NK-92 treated with Interleukin-12 subunit alpha and Interleukin-12 subunit beta, amount 100 ng/mL, for 24 hours (cell line): ENCODE results near the gene PIP5K1B.

Experiments
- DNase-seq: peaks from one replicate; lab custom pipeline; 2025; lab: John Stamatoyannopoulos, UW

Gene PIP5K1B

DNA sequence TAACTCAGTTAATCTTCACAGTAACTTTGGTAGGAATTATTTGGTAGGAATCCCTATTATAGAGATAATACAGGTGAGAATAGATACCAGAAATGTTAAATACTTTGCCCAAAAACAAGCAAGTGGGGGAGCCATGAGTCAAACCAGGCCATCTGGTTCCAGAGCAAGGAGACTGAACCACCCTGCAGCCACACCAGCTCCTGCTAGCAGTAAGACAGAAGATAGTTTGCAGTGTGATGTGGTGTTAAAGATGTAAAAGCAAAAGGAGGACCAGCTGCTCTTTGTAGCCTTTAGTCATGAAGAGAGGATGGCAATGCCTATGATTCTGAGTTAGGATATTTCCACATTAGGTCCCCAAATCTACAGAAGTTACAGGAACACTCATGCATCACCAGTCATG is 207.5 kb downstream of the PIP5K1B start:
- DNase-seq = no peak

DNA sequence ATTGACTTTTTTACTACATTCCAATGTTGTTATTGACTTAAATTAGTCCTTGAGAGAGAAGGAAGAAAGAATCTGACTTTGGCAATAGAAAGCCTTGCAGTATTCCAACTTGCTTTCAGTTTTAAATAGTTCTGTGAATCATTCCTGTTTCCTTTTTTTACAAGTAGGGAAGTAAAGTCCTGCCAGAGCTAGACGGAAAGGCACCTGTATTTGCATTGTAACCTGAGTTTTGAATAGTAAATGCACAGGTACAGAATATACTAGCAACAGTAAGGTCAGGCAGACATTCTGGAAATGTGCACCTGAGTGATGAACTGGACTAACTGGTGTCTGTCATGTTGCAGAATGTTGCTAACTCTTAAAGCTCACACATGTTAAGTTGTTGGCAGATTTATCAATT is 208.0 kb downstream of the PIP5K1B start:
- no peak for DNase-seq

DNA sequence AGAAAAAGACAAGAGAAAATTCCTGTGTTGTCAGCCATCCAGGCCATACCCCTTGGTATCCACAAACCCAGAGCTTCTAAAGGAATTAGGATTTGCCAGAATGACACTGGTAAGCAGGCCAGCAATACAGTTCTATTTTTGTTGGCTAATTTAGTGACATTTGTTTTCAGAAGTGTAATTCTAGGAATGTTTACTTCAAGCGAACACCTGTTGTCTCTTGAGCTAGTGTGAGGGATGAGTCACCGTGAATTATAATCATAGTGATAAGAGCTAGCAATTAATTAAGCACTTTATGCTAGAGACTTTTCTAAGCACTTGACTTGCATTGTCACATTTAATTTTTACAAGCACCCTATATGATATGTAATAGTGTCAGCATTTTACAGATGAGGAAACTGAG is 209.7 kb downstream of the PIP5K1B start:
- no peak for DNase-seq

DNA sequence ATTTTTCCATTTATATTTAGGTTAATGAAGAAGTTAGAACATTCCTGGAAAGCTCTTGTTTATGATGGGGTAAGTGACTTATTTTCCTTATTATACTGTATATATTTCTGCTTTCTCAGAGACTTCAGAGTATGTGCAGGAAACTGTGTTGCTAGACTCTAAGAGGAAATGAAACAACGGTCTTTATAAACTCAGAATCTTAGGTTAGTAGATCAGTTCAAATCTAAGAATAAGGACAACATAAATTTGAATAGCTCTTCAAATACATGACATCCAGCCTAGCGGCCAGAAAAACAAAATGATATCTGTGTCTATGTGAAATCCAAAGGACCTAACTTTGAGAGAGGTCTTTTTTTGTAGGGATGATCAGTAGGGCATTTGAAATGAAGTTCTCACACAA is 214.6 kb downstream of the PIP5K1B start:
- no peak for DNase-seq

DNA sequence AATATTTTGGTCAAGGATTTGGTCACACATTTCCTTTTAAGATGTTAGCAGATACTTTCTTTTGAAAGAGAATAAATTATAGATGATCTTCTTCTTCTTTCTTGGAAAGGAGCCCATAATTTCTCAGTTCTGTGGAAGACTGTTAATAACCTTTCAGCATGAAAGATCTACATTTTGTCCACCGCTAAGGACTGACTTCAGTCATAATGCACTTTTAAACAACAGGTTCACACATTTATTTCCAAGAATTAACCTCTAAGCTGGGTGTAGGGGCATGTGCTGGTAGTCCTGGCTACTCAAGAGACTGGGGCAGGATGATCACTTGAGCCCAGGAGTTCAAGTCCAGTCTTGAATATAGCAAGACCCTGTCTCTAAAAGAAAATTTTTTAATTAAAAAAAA is 215.9 kb downstream of the PIP5K1B start:
- no peak for DNase-seq

DNA sequence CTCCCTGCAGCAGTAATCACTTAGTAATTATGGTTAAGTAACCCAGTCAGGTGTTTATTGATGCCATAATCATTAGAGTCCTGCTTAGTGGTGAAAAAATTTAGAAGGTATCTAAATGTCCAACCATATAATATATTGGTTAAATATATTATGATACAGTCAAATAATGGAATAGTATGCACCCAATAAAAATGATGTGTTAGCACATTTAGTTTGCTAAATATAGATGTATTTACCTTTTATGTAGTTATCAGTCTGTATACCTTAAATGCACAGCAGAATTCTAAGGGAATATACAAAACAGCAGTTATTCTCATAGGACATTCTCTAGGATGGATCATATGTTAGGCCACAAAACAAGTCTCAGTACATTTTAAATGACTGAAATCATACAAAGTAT is 218.4 kb downstream of the PIP5K1B start:
- no peak for DNase-seq

DNA sequence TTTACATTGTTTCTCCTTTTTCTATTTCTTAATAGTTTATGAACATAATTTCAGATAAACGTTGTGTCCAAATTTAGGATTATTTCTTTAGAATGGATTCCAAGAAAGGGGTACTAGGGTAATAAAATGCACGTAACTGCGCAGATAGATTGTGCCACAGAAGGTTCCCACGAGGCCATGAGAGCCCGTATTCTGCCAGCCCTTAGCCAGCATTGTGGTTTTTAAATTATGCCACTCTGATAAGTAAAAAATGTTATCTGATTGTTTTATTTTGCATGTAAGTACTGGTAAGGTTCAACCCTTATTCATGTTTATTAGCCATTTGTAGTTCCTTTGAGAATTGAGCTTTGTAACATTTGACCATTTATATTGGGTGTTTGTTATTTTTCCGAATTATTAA is 220.1 kb downstream of the PIP5K1B start:
- DNase-seq = no peak

DNA sequence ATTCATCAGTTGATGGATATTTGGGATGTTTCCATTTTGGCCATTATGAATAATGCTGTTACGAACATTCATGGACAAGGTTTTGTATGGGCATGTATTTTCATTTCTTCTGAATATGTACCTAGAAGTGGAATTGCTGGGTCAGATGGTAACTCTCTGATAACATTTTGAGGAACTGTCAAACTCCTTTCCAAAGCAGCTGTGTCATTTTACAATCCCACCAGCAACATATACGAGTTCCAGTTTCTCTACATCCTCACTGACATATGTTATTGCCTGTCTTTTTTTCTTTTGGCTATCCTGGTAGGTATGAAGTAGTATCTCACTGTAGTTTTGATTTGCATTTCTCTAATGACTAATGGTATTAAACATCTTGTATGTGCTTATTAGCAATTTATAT is 222.1 kb downstream of the PIP5K1B start:
- DNase-seq = no peak

DNA sequence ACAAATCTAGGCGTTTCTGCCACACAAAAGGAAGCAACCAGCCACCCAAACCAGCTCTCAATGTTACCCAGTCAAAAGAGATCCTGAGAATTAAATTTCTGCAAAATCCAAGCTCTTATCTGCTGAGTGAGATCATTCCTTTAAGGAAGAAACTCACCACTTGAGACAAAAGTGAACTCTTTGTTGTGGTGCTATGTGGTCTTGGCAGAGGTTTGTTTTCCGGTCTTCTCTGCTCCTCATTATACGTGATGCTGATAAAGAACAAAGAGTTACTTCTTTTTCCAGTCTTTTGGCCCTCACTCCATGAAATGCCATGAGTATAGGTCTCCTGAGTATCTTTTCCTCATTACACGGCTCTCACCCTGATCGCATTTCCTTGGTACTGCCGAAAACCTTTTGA is 226.8 kb downstream of the PIP5K1B start:
- no peak for DNase-seq

DNA sequence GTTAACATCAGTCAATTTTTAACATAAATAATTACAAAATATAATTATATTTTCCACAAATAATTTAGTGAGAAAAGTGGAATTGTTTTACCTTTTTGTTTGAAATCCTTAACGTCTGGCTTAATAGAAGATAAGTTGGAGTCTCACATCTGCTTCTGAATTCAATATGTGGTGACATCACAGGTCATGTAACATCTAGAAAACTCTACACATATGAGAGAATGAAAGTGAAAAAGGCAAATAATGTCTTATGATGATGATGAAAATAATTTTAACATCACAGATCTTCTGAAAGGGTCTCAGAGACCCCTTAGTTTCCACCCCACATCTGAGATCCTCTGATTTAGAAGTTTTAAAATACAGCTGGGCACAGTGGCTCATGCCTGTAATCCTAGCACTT is 227.4 kb downstream of the PIP5K1B start:
- no peak for DNase-seq

DNA sequence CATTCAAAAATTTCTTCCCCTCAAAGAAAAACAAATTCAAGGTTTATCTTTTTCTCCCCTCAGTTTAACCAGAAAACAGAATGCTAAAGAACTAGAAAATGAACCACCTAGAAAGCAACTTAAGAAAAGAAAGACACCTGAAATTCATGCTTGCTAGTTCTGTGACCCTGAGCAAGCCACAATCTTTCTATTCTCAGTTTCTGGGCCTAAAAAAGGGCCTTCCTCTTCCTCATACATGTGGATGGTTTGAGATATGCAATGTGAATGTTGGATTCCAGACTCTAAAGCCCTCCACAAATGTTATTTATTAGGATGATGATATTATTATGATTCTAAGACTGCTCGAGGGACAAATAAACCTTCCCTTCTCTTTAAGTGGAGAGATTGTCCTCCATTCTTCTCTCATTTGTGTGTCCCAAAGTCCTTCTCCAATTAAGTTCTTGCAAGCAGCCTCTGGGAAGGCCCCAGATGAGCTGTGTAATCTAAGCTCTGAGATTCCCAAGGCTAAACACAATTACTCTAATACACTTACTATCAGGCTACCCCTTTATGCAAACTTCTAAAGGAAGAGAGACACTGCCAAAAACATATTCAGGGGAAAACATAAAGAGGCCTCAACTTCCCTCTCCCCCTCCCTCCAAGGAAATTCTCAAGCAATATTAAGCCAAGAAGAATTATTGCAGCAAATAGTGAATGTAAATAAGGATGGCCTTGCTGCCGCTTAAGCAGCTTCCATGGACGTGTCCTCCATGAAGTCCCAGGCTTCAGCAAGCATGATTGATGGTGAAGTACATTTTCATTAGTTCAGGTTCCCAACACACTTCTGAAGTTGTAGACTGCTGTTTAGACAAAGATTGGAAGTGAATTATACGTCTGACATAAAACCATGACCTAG is 228.6 kb downstream of the PIP5K1B start:
- no peak for DNase-seq

DNA sequence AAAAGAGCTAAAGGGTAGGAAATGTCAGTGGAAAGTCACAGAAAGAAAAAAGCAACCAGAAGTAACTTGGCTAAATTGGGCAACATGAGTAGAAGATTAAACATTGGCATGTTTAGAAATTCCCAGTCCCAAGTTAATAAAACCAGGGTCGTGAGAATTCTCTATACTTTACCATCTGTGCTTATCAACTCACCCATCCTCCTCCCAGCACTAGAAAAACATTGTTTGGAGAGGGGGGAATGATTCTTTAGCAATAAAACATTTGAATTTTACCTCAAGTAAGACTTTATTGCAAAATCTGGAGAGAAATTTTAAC is 229.2 kb downstream of the PIP5K1B start:
- DNase-seq = no peak

DNA sequence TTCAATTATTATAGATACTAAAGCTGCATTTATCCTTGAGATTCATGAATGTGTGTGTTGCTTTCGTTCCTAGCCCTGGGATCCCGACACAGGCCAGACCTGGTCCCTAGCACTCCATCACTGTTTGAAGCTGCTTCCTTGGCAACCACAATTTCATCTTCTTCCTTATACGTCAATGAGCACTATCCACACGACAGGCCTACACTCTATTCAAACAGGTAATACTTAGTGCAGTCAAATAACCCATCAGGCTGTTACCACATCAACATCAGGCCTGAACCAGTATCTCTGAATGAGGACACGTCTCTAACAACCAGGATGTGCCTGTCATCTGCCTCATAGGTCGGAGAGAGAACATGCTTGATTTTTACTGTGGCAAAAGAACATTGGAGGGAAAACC is 235.5 kb downstream of the PIP5K1B start:
- no peak for DNase-seq

DNA sequence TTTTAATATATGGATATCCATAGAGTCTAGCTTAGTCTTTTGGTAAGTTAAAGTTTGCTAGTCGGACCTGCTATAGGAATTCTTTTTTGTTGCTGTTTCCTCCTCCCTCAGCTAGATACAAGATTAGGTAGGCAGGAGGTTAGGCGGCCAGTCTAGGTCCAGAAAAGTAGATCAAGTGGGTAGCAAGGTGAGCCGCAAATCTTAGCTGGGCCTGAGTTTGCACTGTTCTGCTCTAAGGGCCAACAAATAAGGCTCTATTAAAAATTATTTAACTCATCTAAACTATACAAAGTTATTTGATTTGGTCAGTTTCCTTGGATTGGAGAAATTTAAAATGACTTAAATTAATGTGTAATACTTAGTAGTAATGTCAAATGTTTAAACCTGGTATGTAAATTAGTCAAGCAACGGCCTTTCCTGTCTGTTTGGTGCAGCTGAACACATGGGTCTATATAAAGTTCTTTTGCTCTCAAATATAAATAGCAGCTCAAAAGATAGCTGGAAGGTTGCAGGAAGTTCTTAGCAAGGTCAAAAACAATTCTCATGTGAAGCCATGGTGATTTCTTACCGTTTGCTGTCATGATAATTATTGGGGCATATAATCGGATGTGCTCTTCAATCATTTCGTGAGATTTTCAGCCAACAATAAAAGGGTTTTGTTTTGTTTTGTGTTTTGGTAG is 236.9 kb downstream of the PIP5K1B start:
- DNase-seq = no peak

DNA sequence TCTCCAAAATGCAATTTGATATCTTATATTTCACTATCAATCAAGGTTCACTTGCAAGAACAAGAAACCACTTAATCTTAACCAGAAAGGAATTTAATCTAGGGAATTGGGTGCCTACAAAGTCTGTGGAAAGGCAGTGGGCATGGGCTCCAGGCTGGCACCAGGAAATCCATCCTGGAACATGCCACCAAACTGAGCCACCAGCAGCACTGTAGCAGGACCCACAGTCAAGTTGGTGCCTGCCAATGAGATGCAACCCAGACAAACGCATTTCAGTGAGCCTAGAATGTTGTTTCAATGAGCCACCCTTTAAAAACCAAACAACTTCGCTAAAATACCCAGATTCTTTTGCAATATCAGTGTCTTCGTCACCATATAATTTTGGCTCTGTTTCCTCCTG is 237.8 kb downstream of the PIP5K1B start:
- DNase-seq = no peak

DNA sequence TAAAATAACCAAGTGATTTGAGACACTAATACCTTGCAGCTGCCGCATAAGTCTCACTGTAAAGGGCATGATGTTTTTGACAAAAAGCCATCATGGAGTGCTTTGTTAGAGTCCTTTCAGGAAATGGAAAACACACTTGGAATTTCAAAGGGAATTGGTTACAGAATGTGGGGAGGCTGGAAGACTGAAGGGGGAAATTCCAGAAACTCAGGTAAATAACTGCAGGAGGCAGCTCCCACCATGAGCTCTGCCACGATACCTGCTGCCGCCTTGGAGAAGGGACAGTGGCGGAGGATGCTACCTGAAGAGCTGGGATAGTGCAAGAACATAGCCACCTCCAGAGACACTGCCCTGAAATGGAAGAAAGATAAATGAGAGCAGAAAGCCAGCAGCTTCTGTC is 242.0 kb downstream of the PIP5K1B start:
- no peak for DNase-seq

DNA sequence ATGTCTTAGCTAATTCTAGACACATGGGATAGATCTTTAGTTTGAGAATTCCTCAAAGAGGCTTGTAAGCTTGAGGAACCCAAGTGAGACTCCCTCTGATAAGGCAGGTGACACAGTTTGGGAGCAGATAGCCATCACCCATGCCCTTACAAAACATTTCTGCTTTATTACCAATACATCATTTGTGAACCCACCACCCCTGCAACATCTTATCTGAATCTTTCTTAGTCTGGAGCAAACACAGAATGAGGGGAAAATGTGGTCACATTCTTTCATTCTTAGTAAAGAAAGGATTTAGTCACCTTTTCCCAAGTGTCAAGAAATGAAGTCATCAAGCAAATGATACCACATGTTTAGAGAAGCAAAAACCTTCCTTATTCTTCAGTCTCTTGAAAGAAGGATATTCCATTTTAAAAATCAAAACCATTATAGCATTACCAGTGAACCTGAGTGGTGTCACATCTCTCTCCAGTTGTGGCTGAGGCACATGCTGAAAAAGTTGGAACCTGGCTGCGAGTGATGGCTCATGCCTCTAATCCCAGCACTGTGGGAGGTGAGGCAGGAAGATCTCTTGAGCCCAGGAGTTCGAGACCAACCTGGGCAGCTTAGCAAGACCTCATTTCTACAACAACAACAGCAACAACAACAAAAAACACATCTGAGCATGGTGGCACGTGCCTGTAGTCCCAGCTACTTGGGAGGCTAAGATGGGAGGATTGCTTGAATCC is 243.0 kb downstream of the PIP5K1B start:
- no peak for DNase-seq

DNA sequence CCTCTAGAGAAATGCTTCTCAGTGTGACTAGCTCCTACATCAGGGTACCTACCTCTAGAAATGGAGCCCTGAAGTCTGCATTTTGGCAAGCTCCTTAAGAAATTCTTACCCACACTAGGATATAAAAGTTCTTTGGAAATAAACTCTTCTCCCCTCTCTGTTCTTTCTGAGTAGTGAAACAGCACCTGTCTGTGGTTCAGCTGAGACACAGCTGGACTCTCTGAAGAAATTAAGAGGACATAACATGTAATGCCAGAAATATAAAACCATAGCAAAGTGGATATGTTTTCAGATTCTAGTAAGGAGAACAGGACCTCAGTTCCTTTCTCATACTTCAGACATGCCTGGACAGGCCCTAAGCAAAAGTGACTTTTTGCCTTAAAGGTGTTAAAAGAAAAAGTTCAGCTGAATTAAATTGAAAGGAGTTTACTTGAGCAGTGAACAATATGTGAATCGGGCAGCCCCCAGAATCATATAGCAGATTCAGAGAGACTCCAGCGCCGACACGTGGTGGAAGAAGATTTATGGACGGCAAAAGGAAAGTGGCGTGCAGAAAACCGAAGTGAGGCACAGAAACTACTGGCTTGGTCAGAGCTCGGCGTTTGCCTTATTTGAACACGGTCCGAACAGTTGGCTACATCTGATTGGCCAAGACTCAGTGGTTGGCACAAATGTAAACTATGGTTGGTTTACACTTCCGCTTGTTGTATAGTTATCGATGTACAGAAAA is 244.4 kb downstream of the PIP5K1B start:
- DNase-seq = no peak

DNA sequence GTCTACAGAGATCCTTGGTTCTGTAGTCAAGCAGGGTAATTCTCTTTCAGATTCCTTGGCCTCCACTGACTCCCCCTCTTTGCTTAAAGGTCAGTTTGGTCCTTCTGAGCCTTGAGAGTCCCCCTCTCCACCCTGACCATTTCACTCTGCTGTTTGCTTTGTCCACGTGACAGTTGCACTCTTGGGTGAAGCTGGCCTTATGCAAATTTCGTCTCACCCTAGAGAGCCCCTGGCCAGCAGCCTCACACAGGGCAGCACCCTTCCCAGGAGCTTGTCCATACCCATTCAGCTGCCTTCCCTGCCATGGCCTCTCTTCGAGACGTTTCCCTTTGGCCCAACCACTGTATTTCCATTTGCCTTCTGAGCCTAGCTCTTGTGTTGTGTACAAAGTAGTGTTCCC is 245.1 kb downstream of the PIP5K1B start:
- no peak for DNase-seq

DNA sequence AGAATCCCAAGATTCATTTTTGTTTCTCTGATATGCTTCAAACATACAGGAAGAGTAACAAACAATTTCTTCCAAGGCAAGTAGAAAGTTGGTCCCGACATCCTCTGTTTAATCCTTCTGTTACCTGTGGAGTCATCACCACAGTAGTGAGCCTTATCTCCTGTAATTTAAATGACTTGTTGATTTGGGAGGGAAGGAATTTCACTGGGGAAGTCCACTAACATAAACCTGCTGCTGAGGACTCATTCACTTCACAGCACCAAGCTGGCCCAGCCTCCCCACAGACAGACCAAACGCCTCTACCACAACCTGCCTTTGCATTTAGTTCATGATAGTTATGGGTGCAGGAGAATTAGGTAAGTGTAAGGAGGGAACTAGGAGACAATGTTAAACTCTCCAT is 245.6 kb downstream of the PIP5K1B start:
- no peak for DNase-seq

DNA sequence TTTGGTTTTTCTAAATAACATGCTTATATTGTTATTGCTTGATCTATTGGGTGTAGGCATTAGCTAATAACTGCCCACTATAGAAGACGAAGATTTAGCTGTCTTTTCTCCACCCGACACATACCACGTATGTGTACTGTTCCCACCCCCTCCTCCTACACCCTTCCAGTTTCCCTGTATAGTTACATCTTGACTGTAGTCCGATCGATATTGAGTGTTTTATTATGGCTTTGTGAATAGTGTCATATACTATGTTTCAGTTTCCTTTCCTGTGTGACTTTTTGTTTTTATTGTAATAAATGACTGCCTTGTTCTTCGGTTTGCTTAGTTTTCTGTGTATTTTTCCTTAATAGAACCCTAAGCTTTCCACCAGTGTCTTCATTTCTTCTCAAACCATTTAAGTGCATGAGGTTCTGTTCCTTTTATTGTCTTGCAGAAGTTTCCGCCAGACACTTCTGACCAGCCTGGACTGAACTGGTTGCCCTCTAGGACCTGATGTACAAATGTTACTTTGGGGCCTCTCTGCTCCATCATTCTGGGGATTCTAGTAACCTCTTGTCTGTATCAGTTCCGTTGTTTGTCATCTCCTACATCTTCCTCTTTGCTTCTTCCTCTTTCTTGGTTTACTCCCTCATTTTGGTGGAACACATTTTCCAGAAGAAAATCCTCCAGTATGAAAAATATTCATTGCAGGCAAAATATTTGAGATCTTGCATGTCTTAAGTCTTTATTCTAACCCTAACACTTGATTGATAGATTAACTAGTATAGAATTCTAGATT is 247.0 kb downstream of the PIP5K1B start:
- DNase-seq = no peak

DNA sequence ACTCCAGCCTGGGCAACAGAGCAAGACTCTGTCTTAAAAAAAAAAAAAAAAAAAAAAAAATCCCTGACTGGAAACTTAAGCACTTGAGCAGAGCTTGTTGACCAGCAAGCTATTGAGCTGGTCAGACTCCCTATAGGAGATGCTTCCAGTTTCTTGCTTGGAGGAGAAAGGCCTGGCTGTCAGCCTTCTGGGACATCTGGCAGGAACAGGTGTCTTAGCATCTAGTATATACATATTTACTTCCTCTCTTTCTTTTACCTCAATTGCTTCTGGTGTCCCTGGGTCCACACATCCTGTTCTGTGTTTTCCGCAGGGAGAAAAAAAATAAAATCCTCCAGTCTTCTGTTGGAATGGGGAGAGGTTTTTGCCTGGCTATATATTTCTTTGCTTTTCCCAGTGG is 248.7 kb downstream of the PIP5K1B start:
- DNase-seq = no peak
